K562 (cell line): Measurements from ENCODE around the gene HSPA1L. TPM values are rescaled to one million over a fixed set of nuclear protein-coding genes. Genes with fewer than 3 reads are reported as not detected.
A peak's percentile ranks its signal among the peaks of the same experiment; 100 is the strongest.

Experiments
- ATAC-seq: fragments of 200-7000 bp; cut with Tn5 transposase; 3 replicates; pipeline ENCODE4 v1.9.1; 2020; ENCODE audit warnings: moderate library complexity
- BruUV-seq: library from RNA; stranded (reverse); fragments of 400-500 nt; replicated peaks from 2 replicates; lab custom pipeline; 2021; lab: Mats Ljungman, UMichigan
- CTCF ChIA-PET: fragments of 300-600 bp; formaldehyde crosslinking; extraction: SDS; loops from one replicate; lab custom pipeline; 2021; ENCODE audit warnings: low intra/inter-chr PET ratio; lab: Yijun Ruan, JAX
- POLR2A ChIA-PET: fragments of 300-600, 350-650 bp; sonication (Branson Sonifier 250); formaldehyde crosslinking; extraction: SDS; loops from one replicate; lab custom pipeline; 2021; ENCODE audit warnings: antibody characterized with exemption, inconsistent platforms; lab: Yijun Ruan, JAX
- DNase-seq, 4 experiments: peaks; one replicate each; pipeline versions ENCODE4 v3.0.0 to v3.0.0-alpha.2; 2011 to 2018; ENCODE audit warnings: low spot score in 3 of 4, mixed read lengths in 3 of 4; ENCODE audit errors: extremely low read depth in 1 of 4
- FAIRE-seq: peaks from 2 replicates; lab custom pipeline; 2011; peaks lifted over from hg19 to GRCh38; lab: Jason Lieb, UNC
- H2AFZ ChIP-seq: 2 replicates; pipeline ENCODE4 v1.6.0; 2011; ENCODE audit warnings: low read depth, low read length, control low read depth, inconsistent platforms
- H3K27ac ChIP-seq: fragments of 200-600 bp; 3 replicates; pipeline ENCODE4 v1.8.0; 2011; ENCODE audit warnings: low read depth, mild to moderate bottlenecking, control low read depth, inconsistent platforms, low read length, moderate library complexity, mixed read lengths; ENCODE audit errors: extremely low read depth
- H3K27me3 ChIP-seq, 2 experiments: fragments of 300-600 bp in 1 of 2; 2 replicates in 1 of 2; 3 replicates in 1 of 2; pipeline versions ENCODE4 v1.6.0 to v1.8.0; 2011; ENCODE audit warnings: inconsistent platforms in 2 of 2, low read length in 2 of 2, mild to moderate bottlenecking in 1 of 2, mixed read lengths in 1 of 2, moderate library complexity in 1 of 2; ENCODE audit not compliant: control insufficient read depth in 2 of 2, insufficient read depth in 2 of 2
- H3K36me3 ChIP-seq: fragments of 300-600 bp; 3 replicates; pipeline ENCODE4 v1.8.0; 2011; ENCODE audit warnings: mild to moderate bottlenecking, low read length, inconsistent platforms; ENCODE audit not compliant: control insufficient read depth, insufficient read depth
- H3K4me1 ChIP-seq, 2 experiments: fragments of 200-600 bp in 1 of 2; replicated peaks in 1 of 2; 2 replicates in 1 of 2; 3 replicates in 1 of 2; pipeline versions ENCODE4 v1.5.1 to v1.8.0; 2011; ENCODE audit warnings: inconsistent platforms in 2 of 2, low read length in 2 of 2, mild to moderate bottlenecking in 1 of 2, mixed read lengths in 1 of 2, moderate library complexity in 1 of 2; ENCODE audit not compliant: control insufficient read depth in 2 of 2, insufficient read depth in 2 of 2
- H3K4me2 ChIP-seq: 2 replicates; pipeline ENCODE4 v1.6.1; 2011; ENCODE audit warnings: low read length, control low read depth, inconsistent platforms, mixed read lengths; ENCODE audit not compliant: insufficient read depth
- H3K4me3 ChIP-seq: fragments of 200-600 bp; sonication (generic), shearing (Covaris generic); 2 replicates; pipeline ENCODE4 v1.5.1; 2016; ENCODE audit warnings: control low read depth, inconsistent platforms
- H3K79me2 ChIP-seq: fragments of 200-600 bp; 3 replicates; pipeline ENCODE4 v1.8.0; 2011; ENCODE audit warnings: low read length, inconsistent platforms; ENCODE audit not compliant: control insufficient read depth, insufficient read depth
- H3K9ac ChIP-seq, 2 experiments: 2 replicates each; pipeline versions ENCODE4 v1.6.0 to v1.6.1; 2011; ENCODE audit warnings: low read depth in 2 of 2, low read length in 2 of 2, control low read depth in 1 of 2, inconsistent platforms in 1 of 2, mild to moderate bottlenecking in 1 of 2, mixed read lengths in 1 of 2; ENCODE audit not compliant: insufficient read depth in 1 of 2
- H3K9me1 ChIP-seq: one replicate; pipeline ENCODE4 v1.6.0; 2011; ENCODE audit warnings: inconsistent platforms, mild to moderate bottlenecking, low read length, moderate library complexity; ENCODE audit not compliant: control insufficient read depth, insufficient read depth
- H3K9me3 ChIP-seq: replicated peaks from 2 replicates; pipeline ENCODE4 v1.5.1; 2011; ENCODE audit warnings: low read depth, low read length, inconsistent platforms; ENCODE audit not compliant: control insufficient read depth, insufficient read depth
- H4K20me1 ChIP-seq: replicated peaks from 2 replicates; pipeline ENCODE4 v1.6.1; 2011; ENCODE audit warnings: low read length, inconsistent platforms, mixed read lengths; ENCODE audit not compliant: control insufficient read depth, insufficient read depth
- BDP1 ChIP-seq: IDR thresholded peaks from 3 replicates; pipeline ENCODE4 v1.6.1; 2011; ENCODE audit not compliant: insufficient read length, insufficient read depth
- C11orf30 ChIP-seq: fragments of 450-650 bp; IDR thresholded peaks from 2 replicates; pipeline ENCODE4 v1.6.1; 2016; ENCODE audit warnings: low read depth, mild to moderate bottlenecking
- CHD2 ChIP-seq: IDR thresholded peaks from 2 replicates; pipeline ENCODE4 v1.6.1; 2011; ENCODE audit warnings: low read depth, low read length
- CREBBP ChIP-seq: IDR thresholded peaks from one replicate; pipeline ENCODE4 v1.6.1; 2012; ENCODE audit warnings: low read depth, mild to moderate bottlenecking, control low read depth, inconsistent platforms, low read length
- ETV5 ChIP-seq: sonication (generic); formaldehyde crosslinking; IDR thresholded peaks from 2 replicates; pipeline ENCODE4 v1.4.0; 2020; ENCODE audit warnings: low read depth, mild to moderate bottlenecking, missing genetic modification reagents
- GATA2 ChIP-seq: sonication (generic); formaldehyde crosslinking; IDR thresholded peaks from 2 replicates; pipeline ENCODE4 v1.4.0; 2020; ENCODE audit warnings: mild to moderate bottlenecking, missing genetic modification reagents
- JUND ChIP-seq, 2 experiments: IDR thresholded peaks; 2 replicates in 1 of 2; 3 replicates in 1 of 2; pipeline ENCODE4 v1.6.1; 2011; ENCODE audit warnings: borderline replicate concordance in 2 of 2, low read depth in 2 of 2, low read length in 2 of 2, improper control_type of control experiment in 1 of 2, missing biosample characterization in 1 of 2, missing genetic modification characterization in 1 of 2, missing genetic modification reagents in 1 of 2
- MEF2A ChIP-seq: IDR thresholded peaks from 2 replicates; pipeline ENCODE4 v1.6.1; 2011; ENCODE audit warnings: low read depth, mild to moderate bottlenecking, low read length, moderate library complexity; ENCODE audit not compliant: control insufficient read depth
- NR2F6 ChIP-seq: fragments of 450-650 bp; formaldehyde crosslinking; IDR thresholded peaks from 2 replicates; pipeline ENCODE4 v1.4.0; 2020; ENCODE audit warnings: mild to moderate bottlenecking
- NR4A1 ChIP-seq, 2 experiments: fragments of 250-450 bp in 1 of 2; fragments of 450-650 bp in 1 of 2; sonication (Bioruptor Pico) in 1 of 2; IDR thresholded peaks; 2 replicates each; pipeline versions ENCODE4 v1.4.0 to v1.6.1; 2016 to 2020; ENCODE audit warnings: mild to moderate bottlenecking in 2 of 2, missing compliant biosample characterization in 1 of 2, missing genetic modification characterization in 1 of 2, moderate library complexity in 1 of 2
- TFAM ChIP-seq: fragments of 250-450 bp; sonication (Bioruptor Pico); conservative IDR thresholded peaks from 2 replicates; pipeline ENCODE4 v1.5.0; 2021; ENCODE audit warnings: mild to moderate bottlenecking, moderate library complexity
- TSC22D4 ChIP-seq: fragments of 450-650 bp; IDR thresholded peaks from 2 replicates; pipeline ENCODE4 v1.6.1; 2016; ENCODE audit warnings: missing genetic modification characterization, missing biosample characterization, control low read depth
- ZNF12 ChIP-seq: sonication (generic); formaldehyde crosslinking; IDR thresholded peaks from 2 replicates; pipeline ENCODE4 v1.4.0; 2020; ENCODE audit warnings: mild to moderate bottlenecking, missing genetic modification reagents
- ZNF165 ChIP-seq: fragments of 250-450 bp; sonication (Bioruptor Pico); IDR thresholded peaks from 2 replicates; pipeline ENCODE4 v1.4.0; 2020; ENCODE audit warnings: borderline replicate concordance
- ZNF23 ChIP-seq: fragments of 250-450 bp; sonication (Bioruptor Pico); IDR thresholded peaks from 2 replicates; pipeline ENCODE4 v1.4.0; 2020; ENCODE audit warnings: mild to moderate bottlenecking
- ZNF239 ChIP-seq: fragments of 250-450 bp; sonication (Bioruptor Pico); IDR thresholded peaks from 2 replicates; pipeline ENCODE4 v1.4.0; 2020; ENCODE audit warnings: mild to moderate bottlenecking
- ZNF511 ChIP-seq: sonication (generic); formaldehyde crosslinking; IDR thresholded peaks from 2 replicates; pipeline ENCODE4 v1.8.0; 2022; ENCODE audit warnings: mild to moderate bottlenecking, missing genetic modification reagents
- ZNF707 ChIP-seq: fragments of 250-450 bp; sonication (Bioruptor Pico); conservative IDR thresholded peaks from 2 replicates; pipeline ENCODE4 v1.8.0; 2022; ENCODE audit warnings: inconsistent platforms, mild to moderate bottlenecking, moderate library complexity
- ZNF785 ChIP-seq: fragments of 250-450 bp; sonication (Bioruptor Pico); IDR thresholded peaks from 2 replicates; pipeline ENCODE4 v1.4.0; 2020; ENCODE audit warnings: mild to moderate bottlenecking
- WGBS: fragments of 100-300 bp; shearing (Covaris generic); methylation state at CpG from one replicate; pipeline ENCODE4 v1.1.6; 2016; ENCODE audit warnings: low coverage, mixed read lengths; ENCODE audit not compliant: insufficient coverage; ENCODE audit errors: missing lambda C conversion rate; 5-methylcytosine and 5-hydroxymethylcytosine counted together
- in situ Hi-C: fragments of 300-500 bp; cut with MboI; formaldehyde crosslinking; loops from 4 replicates; pipeline ENCODE4 v1.15.0; 2018; ENCODE audit warnings: inconsistent platforms, mixed read lengths
- intact Hi-C: fragments of 100-400 bp; cut with micrococcal nuclease; formaldehyde crosslinking; loops from 2 replicates; pipeline ENCODE4 v1.14.2; 2022
- polyA plus RNA-seq, 8 experiments: library from polyadenylated mRNA; depleted of rRNA in 4 of 8; stranded (reverse) in 5 of 8; unstranded in 3 of 8; fragments of >200 nt; fragmentation: Nextera tagmentation in 2 of 8; fragmentation: Illumina TruSeq in 1 of 8; extraction: Ambion mirVana in 2 of 8; extraction: Trizol in 1 of 8; gene quantifications; 2 replicates each; pipeline versions ENCODE4 v1.2.1 to v1.2.3, GENCODE V29; 2011 to 2014; ENCODE audit warnings: inconsistent platforms in 1 of 8, missing spikeins in 1 of 8
- total RNA-seq, 7 experiments: library from RNA; depleted of rRNA in 6 of 7; stranded (reverse); fragments of >200 nt in 6 of 7; fragmentation: Illumina TruSeq in 2 of 7; extraction: Trizol in 2 of 7; gene quantifications; 2 replicates each; pipeline versions ENCODE4 v1.2.1 to v1.2.3, GENCODE V29; 2011 to 2021; ENCODE audit warnings: low replicate concordance in 1 of 7
- TF ChIP-seq, protein P1 (sequence below): fragments of 450-650 bp; IDR thresholded peaks from 2 replicates; pipeline ENCODE4 v1.6.1; 2016; ENCODE audit warnings: low read depth, mild to moderate bottlenecking, moderate library complexity
- TF ChIP-seq, protein P2 (sequence below): sonication (generic); formaldehyde crosslinking; IDR thresholded peaks from 2 replicates; pipeline ENCODE4 v1.8.0; 2022; ENCODE audit warnings: mild to moderate bottlenecking, low read depth, missing genetic modification reagents

HSPA1L gene
- total and polyA plus RNA-seq, 9 of the 15 experiments (the other 6 are each of a cell fraction or from before 2014, with no cell fraction given): 0.14 to 2.1 (median 1.3) TPM

DNA sequence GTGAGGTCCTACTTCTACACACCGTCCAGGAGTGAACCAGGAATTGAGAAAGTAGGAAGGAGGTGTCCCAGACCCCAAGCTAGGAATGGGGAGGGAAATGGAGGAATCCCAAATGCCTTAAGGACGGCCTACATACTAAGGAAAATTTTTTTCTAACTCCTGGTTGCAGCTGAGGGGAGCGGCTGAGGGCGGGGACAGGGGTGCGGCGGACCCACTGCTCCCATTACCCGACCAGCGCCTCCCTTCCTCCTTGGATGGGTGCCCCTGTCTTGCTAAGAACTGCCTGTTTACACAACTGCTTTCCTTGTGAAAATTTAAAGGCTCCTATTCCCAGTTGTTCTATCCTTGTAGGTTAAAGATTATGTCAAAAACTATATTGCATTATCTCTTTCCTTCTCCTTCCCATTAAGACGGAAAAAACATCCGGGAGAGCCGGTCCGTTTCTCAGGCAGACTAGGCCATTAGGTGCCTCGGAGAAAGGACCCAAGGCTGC is 11.8 kb upstream of the HSPA1L start:
- Histone ChIP-seq H3K4me3 (peak overlapping the region; percentile 56), H3K9ac (peak overlapping the region; percentile 62 to 70), H3K9me3 (no peaks in the 10 kb centered on the region), H2AFZ (peak overlapping the region; percentile 87), H3K27ac (peak overlapping the region; percentile 78), H3K4me1 (peaks cover 38 to 43% of the 10 kb centered on the region in 2 experiments), H3K9me1 (no peaks in the 10 kb centered on the region), H3K4me2 (peak overlapping the region; percentile 90), H4K20me1 (peaks cover 5% of the 10 kb centered on the region; the same call in 1 of the 2 replicates), H3K79me2 (peaks cover 52% of the 10 kb centered on the region), H3K36me3 (peaks cover 18% of the 10 kb centered on the region; the same call in 2 of the 3 replicates), H3K27me3 (no peaks in the 10 kb centered on the region)
- WGBS: under 1% methylated on average over 13 of the region's 13 CpGs
- in situ Hi-C loops (no loop called here), intact Hi-C loops (loop anchor here (1.0 to 10.0 kb wide), 5 partner anchors 32 to 348 kb away; partner anchors contain the start of genes AGPAT1, ATP6V1G2, DDAH2 and NFKBIL1)
- ATAC-seq (peak; percentile 33), DNase-seq (peak; percentile 77 to 91 (median 84)), FAIRE-seq (no peak)
- BruUV-seq: TSS peak; percentile 97
- ChIA-PET CTCF (no interaction called here), POLR2A (interaction anchor here (0.6 to 6.4 kb wide), 54 partner anchors 9 to 1445 kb away, joined by 3 to 93 read pairs (median 5); partner anchors contain the start of genes ABHD16A, BAG6, C6orf47 and CLIC1)
- peak; percentile 27; the same call in 1 of the 2 replicates for TF ChIP-seq JUND (IDR thresholded peaks at IDR 0.05; ENCODE audit: borderline replicate concordance, low read depth, low read length)
- no peak for TF ChIP-seq JUND (tag; IDR thresholded peaks at IDR 0.05; ENCODE audit: borderline replicate concordance, low read depth, low read length)
- TF ChIP-seq BDP1: no peak
- 0 out of 2 replicates have a peak, but pooled peaks have one; percentile 2 for TF ChIP-seq ETV5 (CRISPR knock-in tag)
- TF ChIP-seq ZNF165 (CRISPR knock-in tag): peak; percentile 85; the same call in 1 of the 2 replicates
- peak; percentile 80; the same call in 1 of the 2 replicates for TF ChIP-seq NR4A1 (CRISPR knock-in tag; IDR thresholded peaks at IDR 0.05)
- peak; percentile 43 for TF ChIP-seq NR4A1 (tag; IDR thresholded peaks at IDR 0.05)
- peak; percentile 48; the same call in 1 of the 2 replicates for TF ChIP-seq ZNF23 (CRISPR knock-in tag)
- TF ChIP-seq, protein P1, sequence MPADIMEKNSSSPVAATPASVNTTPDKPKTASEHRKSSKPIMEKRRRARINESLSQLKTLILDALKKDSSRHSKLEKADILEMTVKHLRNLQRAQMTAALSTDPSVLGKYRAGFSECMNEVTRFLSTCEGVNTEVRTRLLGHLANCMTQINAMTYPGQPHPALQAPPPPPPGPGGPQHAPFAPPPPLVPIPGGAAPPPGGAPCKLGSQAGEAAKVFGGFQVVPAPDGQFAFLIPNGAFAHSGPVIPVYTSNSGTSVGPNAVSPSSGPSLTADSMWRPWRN: no peak
- no peak for TF ChIP-seq ZNF511
- TF ChIP-seq, protein P2, sequence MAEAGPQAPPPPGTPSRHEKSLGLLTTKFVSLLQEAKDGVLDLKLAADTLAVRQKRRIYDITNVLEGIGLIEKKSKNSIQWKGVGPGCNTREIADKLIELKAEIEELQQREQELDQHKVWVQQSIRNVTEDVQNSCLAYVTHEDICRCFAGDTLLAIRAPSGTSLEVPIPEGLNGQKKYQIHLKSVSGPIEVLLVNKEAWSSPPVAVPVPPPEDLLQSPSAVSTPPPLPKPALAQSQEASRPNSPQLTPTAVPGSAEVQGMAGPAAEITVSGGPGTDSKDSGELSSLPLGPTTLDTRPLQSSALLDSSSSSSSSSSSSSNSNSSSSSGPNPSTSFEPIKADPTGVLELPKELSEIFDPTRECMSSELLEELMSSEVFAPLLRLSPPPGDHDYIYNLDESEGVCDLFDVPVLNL (CRISPR knock-in tag): no peak
- no peak; the same call in 1 of the 2 replicates for TF ChIP-seq ZNF239
- no peak for TF ChIP-seq NR2F6 (CRISPR knock-in tag)
- TF ChIP-seq MEF2A: no peak
- no peak for TF ChIP-seq C11orf30
- TF ChIP-seq ZNF785: no peak
- no peak for TF ChIP-seq GATA2 (CRISPR knock-in tag)
- TF ChIP-seq TSC22D4 (tag): no peak
- TF ChIP-seq TFAM (CRISPR knock-in tag): no peak
- TF ChIP-seq CHD2: no peak
- no peak for TF ChIP-seq ZNF12 (CRISPR knock-in tag)
- TF ChIP-seq CREBBP: no peak
- TF ChIP-seq ZNF707 (CRISPR knock-in tag): 0 out of 2 replicates have a peak, but pooled peaks have one; percentile 31
